Breast epithelium (tissue), 4 donors: ENCODE results near the gene IPO4. TPM values are rescaled to one million over a fixed set of nuclear protein-coding genes. Genes with fewer than 3 reads are reported as not detected.

Source experiments
- DNase-seq, 2 donors: peaks; one replicate each; pipeline ENCODE4 v3.0.0-alpha.2; 2019; ENCODE audit warnings: low spot score in 2 of 2
- H3K27ac ChIP-seq, 2 donors: fragments of 200-600 bp; sonication (generic) in 1 of 2; one replicate each; pipeline ENCODE4 v1.5.1; 2016 to 2019; ENCODE audit warnings: mild to moderate bottlenecking in 1 of 2
- H3K27me3 ChIP-seq, 2 donors: fragments of 200-600 bp; sonication (generic) in 1 of 2; one replicate each; pipeline versions ENCODE4 v1.5.1 to v1.6.0; 2017 to 2019; ENCODE audit warnings: control low read depth in 1 of 2, mild to moderate bottlenecking in 1 of 2
- H3K36me3 ChIP-seq: fragments of 200-600 bp; one replicate; pipeline ENCODE4 v1.5.1; 2019
- H3K4me1 ChIP-seq, 2 donors: fragments of 200-600 bp; sonication (generic); one replicate each; pipeline ENCODE4 v1.5.1; 2016 to 2019; ENCODE audit warnings: control low read depth in 1 of 2
- H3K4me3 ChIP-seq, 3 donors: fragments of 200-600 bp; sonication (generic); 1 replicate in 2 of 3; 2 replicates in 1 of 3; pipeline ENCODE4 v1.5.1; 2016 to 2019; ENCODE audit warnings: mild to moderate bottlenecking in 3 of 3, moderate library complexity in 2 of 3
- H3K9me3 ChIP-seq, 2 donors: fragments of 200-600 bp; sonication (generic) in 1 of 2; one replicate each; pipeline ENCODE4 v1.5.1; 2016 to 2019; ENCODE audit warnings: control low read depth in 1 of 2
- CTCF ChIP-seq, 3 donors: fragments of 450-650 bp; IDR thresholded peaks; one replicate each; pipeline ENCODE4 v1.5.1; 2016 to 2017; ENCODE audit warnings: antibody characterized with exemption in 3 of 3, mild to moderate bottlenecking in 3 of 3, moderate library complexity in 3 of 3
- POLR2A ChIP-seq: fragments of 450-650 bp; IDR thresholded peaks from one replicate; pipeline ENCODE4 v1.6.1; 2016; ENCODE audit warnings: antibody characterized with exemption, mild to moderate bottlenecking, moderate library complexity
- POLR2AphosphoS5 ChIP-seq, 3 donors: sonication (generic); formaldehyde crosslinking; IDR thresholded peaks; one replicate each; pipeline ENCODE4 v1.6.1; 2017; ENCODE audit warnings: antibody characterized with exemption in 3 of 3
- intact Hi-C: fragments of 100-400 bp; cut with DNase I; formaldehyde crosslinking; loops from one replicate; pipeline ENCODE4 v1.15.1; 2023; ENCODE audit warnings: low total_unique reads
- total RNA-seq, 3 donors: library from RNA; depleted of rRNA; stranded (reverse); fragments of >200 nt; gene quantifications; one replicate each; pipeline ENCODE4 v1.1.0, GENCODE V29; 2016

The IPO4 gene
- total RNA-seq, 3 donors from 2014 or later = 17.0 to 41.6 (median 21.7) TPM

GRCh38 chr14:24167469-24168114 lies 21.0 kb downstream of the IPO4 start:
- Histone ChIP-seq H3K27ac (no peak overlapping the region), H3K27me3 (no peaks in the 10 kb centered on the region), H3K4me3 (no peak overlapping the region), H3K4me1 (peaks cover 0 to 5% of the 10 kb centered on the region in 2 donors), H3K9me3 (no peaks in the 10 kb centered on the region), H3K36me3 (no peaks in the 10 kb centered on the region)
- DNase-seq = no peak
- TF ChIP-seq POLR2AphosphoS5 (IDR thresholded peaks at IDR 0.05) (no peak), POLR2A (no peak), CTCF (IDR thresholded peaks at IDR 0.05) (no peak)
- intact Hi-C loops = no loop called here

GRCh38 chr14:24165785-24166184 lies 22.8 kb downstream of the IPO4 start:
- Histone ChIP-seq H3K36me3 (no peaks in the 10 kb centered on the region), H3K27me3 (no peaks in the 10 kb centered on the region), H3K4me3 (no peak overlapping the region), H3K4me1 (peaks cover 0 to 5% of the 10 kb centered on the region in 2 donors), H3K9me3 (no peaks in the 10 kb centered on the region), H3K27ac (no peak overlapping the region)
- TF ChIP-seq POLR2A (no peak), CTCF (IDR thresholded peaks at IDR 0.05) (no peak)
- intact Hi-C loops = no loop called here
- no peak for DNase-seq

- Histone ChIP-seq H3K4me3 (no peak overlapping the region), H3K4me1 (peaks cover 0 to 5% of the 10 kb centered on the region in 2 donors), H3K27me3 (no peaks in the 10 kb centered on the region), H3K9me3 (no peaks in the 10 kb centered on the region), H3K27ac (no peak overlapping the region), H3K36me3 (no peaks in the 10 kb centered on the region)
- no peak for TF ChIP-seq CTCF (IDR thresholded peaks at IDR 0.05)
- no peak for TF ChIP-seq POLR2AphosphoS5 (IDR thresholded peaks at IDR 0.05)
- no peak for TF ChIP-seq POLR2A
- intact Hi-C loops = no loop called here
- DNase-seq = no peak
Measured at GRCh38 chr14:24164518-24164991, 24.1 kb downstream of the IPO4 start.

GRCh38 chr14:24162093-24162492 lies 26.5 kb downstream of the IPO4 start:
- H3K36me3 ChIP-seq = peaks cover 5% of the 10 kb centered on the region
- peak overlapping the region; percentile 92 to 98 for H3K27ac ChIP-seq
- H3K4me1 ChIP-seq = peaks cover 0 to 5% of the 10 kb centered on the region in 2 donors

More at GRCh38 chr14:24162093-24162492, 26.5 kb downstream of the IPO4 start:
- intact Hi-C loops = no loop called here
- Histone ChIP-seq H3K9me3 (no peaks in the 10 kb centered on the region), H3K27me3 (no peaks in the 10 kb centered on the region), H3K4me3 (peak overlapping the region; percentile 62 to 92 (median 71))
- no peak for TF ChIP-seq CTCF (IDR thresholded peaks at IDR 0.05)
- TF ChIP-seq POLR2A = no peak
- TF ChIP-seq POLR2AphosphoS5 (IDR thresholded peaks at IDR 0.05) = no peak
- DNase-seq = no peak
